OCI-LY1 (cell line): ENCODE data around the gene MBNL1.
A peak's percentile ranks its signal among the peaks of the same experiment; 100 is the strongest.

Experiments
- H2AFZ ChIP-seq: fragments of 200-600 bp; sonication (generic), shearing (Covaris generic); 2 replicates; pipeline ENCODE4 v1.6.0; 2014; ENCODE audit warnings: antibody characterized with exemption, mild to moderate bottlenecking, low read length
- H3F3A ChIP-seq: fragments of 200-600 bp; sonication (generic), shearing (Covaris generic); 2 replicates; pipeline ENCODE4 v1.6.0; 2014; ENCODE audit warnings: mild to moderate bottlenecking, antibody characterized with exemption, low read length, moderate library complexity; ENCODE audit not compliant: insufficient read depth
- H3K27ac ChIP-seq: fragments of 200-600 bp; sonication (generic); 2 replicates; pipeline ENCODE4 v1.5.1; 2014; ENCODE audit warnings: low read length, mixed run types, mild to moderate bottlenecking, low read depth; ENCODE audit not compliant: poor library complexity, severe bottlenecking
- H3K27me3 ChIP-seq: fragments of 200-600 bp; sonication (generic); 2 replicates; pipeline ENCODE4 v1.6.0; 2014; ENCODE audit warnings: antibody characterized with exemption, mild to moderate bottlenecking, low read length, moderate library complexity; ENCODE audit not compliant: insufficient read depth
- H3K36me3 ChIP-seq: fragments of 200-600 bp; sonication (generic); 2 replicates; pipeline ENCODE4 v1.6.1; 2014; ENCODE audit warnings: mild to moderate bottlenecking, antibody characterized with exemption, low read length, moderate library complexity, mixed read lengths; ENCODE audit not compliant: insufficient read depth
- H3K4me1 ChIP-seq: fragments of 200-600 bp; sonication (generic); 2 replicates; pipeline ENCODE4 v1.5.1; 2014; ENCODE audit warnings: mild to moderate bottlenecking, low read length, moderate library complexity; ENCODE audit not compliant: insufficient read depth, severe bottlenecking
- H3K4me2 ChIP-seq: fragments of 200-600 bp; sonication (generic), shearing (Covaris generic); 2 replicates; pipeline ENCODE4 v1.6.1; 2014; ENCODE audit warnings: low read length
- H3K4me3 ChIP-seq: fragments of 200-600 bp; sonication (generic); 2 replicates; pipeline ENCODE4 v1.5.1; 2014; ENCODE audit warnings: low read length, low read depth, mild to moderate bottlenecking, mixed read lengths; ENCODE audit not compliant: poor library complexity, severe bottlenecking
- H3K79me2 ChIP-seq: fragments of 200-600 bp; shearing (Covaris generic); 2 replicates; pipeline ENCODE4 v1.6.1; 2016; ENCODE audit warnings: mixed run types, low read length, mixed read lengths; ENCODE audit not compliant: insufficient read depth
- H3K9ac ChIP-seq: fragments of 200-600 bp; sonication (generic), shearing (Covaris generic); 2 replicates; pipeline ENCODE4 v1.6.1; 2014; ENCODE audit warnings: mild to moderate bottlenecking, low read length, mixed read lengths
- H3K9me2 ChIP-seq: fragments of 200-600 bp; sonication (generic), shearing (Covaris generic); 2 replicates; pipeline ENCODE4 v1.6.1; 2014; ENCODE audit warnings: low read depth, mild to moderate bottlenecking, low read length, mixed read lengths
- H3K9me3 ChIP-seq: fragments of 200-600 bp; shearing (Covaris generic); 2 replicates; pipeline ENCODE4 v1.6.1; 2014; ENCODE audit warnings: low read length, mixed read lengths
- H4K20me1 ChIP-seq: fragments of 200-600 bp; sonication (generic), shearing (Covaris generic); 2 replicates; pipeline ENCODE4 v1.6.0; 2016; ENCODE audit warnings: mild to moderate bottlenecking, low read length; ENCODE audit not compliant: insufficient read depth
- EZH2 ChIP-seq: fragments of 200-600 bp; sonication (generic), shearing (Covaris generic); IDR thresholded peaks from 2 replicates; pipeline ENCODE4 v1.8.0; 2017; ENCODE audit warnings: borderline replicate concordance, mixed run types, mild to moderate bottlenecking, antibody characterized with exemption, low read length, moderate library complexity, mixed read lengths
- TF ChIP-seq, protein P1 (sequence below): fragments of 200-600 bp; sonication (generic), shearing (Covaris generic); IDR thresholded peaks from 2 replicates; pipeline ENCODE4 v1.5.1; 2017; ENCODE audit warnings: mild to moderate bottlenecking, antibody characterized with exemption, low read length, moderate library complexity, mixed read lengths

Gene MBNL1

DNA sequence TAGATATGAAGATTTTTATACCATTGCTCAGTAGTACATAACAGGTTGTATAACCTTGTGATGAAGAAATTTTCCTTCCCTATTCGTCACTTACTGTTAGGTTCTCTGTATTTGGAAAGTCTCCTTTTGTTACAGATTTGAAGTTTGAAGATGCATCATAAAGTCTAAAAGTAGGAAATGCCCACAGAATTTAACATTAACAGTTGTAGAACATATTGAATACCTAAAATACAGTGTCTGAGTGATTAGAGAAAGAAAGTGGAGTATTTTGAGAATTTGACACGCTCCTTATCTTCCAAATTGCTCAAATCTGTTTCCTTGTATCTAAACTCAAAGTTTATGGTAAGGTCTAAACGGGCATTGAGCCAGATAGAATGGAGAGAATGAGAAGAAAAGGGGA lies 111.3 kb downstream of the MBNL1 start:
- Histone ChIP-seq H3K9ac (no peak overlapping the region), H3K9me3 (no peaks in the 10 kb centered on the region), H3K9me2 (no peaks in the 10 kb centered on the region), H3K27ac (peak overlapping the region; percentile 1), H4K20me1 (no peaks in the 10 kb centered on the region), H2AFZ (no peak overlapping the region), H3F3A (peaks cover 12% of the 10 kb centered on the region; the same call in 1 of the 2 replicates), H3K27me3 (no peaks in the 10 kb centered on the region), H3K79me2 (peaks cover 96% of the 10 kb centered on the region), H3K4me3 (no peak overlapping the region), H3K36me3 (peaks cover 35% of the 10 kb centered on the region), H3K4me1 (peaks cover 87% of the 10 kb centered on the region), H3K4me2 (no peak overlapping the region; the same call in 1 of the 2 replicates)
- TF ChIP-seq, protein P1, sequence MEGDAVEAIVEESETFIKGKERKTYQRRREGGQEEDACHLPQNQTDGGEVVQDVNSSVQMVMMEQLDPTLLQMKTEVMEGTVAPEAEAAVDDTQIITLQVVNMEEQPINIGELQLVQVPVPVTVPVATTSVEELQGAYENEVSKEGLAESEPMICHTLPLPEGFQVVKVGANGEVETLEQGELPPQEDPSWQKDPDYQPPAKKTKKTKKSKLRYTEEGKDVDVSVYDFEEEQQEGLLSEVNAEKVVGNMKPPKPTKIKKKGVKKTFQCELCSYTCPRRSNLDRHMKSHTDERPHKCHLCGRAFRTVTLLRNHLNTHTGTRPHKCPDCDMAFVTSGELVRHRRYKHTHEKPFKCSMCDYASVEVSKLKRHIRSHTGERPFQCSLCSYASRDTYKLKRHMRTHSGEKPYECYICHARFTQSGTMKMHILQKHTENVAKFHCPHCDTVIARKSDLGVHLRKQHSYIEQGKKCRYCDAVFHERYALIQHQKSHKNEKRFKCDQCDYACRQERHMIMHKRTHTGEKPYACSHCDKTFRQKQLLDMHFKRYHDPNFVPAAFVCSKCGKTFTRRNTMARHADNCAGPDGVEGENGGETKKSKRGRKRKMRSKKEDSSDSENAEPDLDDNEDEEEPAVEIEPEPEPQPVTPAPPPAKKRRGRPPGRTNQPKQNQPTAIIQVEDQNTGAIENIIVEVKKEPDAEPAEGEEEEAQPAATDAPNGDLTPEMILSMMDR = no peak
- TF ChIP-seq EZH2 = no peak

DNA sequence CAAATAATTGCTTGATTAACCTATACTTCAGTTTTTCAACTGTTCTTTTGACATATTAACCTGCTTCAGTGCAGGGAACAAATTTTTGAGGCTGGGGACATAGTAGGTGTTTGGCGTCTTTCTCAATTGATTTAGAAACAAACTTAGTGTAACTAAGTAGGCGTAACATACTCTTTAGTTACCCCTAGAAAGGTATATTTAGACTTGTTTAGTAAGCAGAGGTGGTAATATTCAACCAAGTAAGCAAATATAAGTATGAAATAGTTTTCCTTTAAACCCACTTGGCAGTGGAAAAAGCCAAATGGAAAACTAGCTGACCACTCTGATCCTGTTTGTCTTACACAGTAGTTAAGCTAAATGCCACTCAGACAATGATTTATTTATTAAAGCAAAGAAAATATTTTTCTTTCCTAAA lies 113.2 kb downstream of the MBNL1 start:
- Histone ChIP-seq H3K4me3 (no peak overlapping the region), H3K27ac (peak overlapping the region; percentile 8), H3K79me2 (peaks cover 100% of the 10 kb centered on the region)

DNA sequence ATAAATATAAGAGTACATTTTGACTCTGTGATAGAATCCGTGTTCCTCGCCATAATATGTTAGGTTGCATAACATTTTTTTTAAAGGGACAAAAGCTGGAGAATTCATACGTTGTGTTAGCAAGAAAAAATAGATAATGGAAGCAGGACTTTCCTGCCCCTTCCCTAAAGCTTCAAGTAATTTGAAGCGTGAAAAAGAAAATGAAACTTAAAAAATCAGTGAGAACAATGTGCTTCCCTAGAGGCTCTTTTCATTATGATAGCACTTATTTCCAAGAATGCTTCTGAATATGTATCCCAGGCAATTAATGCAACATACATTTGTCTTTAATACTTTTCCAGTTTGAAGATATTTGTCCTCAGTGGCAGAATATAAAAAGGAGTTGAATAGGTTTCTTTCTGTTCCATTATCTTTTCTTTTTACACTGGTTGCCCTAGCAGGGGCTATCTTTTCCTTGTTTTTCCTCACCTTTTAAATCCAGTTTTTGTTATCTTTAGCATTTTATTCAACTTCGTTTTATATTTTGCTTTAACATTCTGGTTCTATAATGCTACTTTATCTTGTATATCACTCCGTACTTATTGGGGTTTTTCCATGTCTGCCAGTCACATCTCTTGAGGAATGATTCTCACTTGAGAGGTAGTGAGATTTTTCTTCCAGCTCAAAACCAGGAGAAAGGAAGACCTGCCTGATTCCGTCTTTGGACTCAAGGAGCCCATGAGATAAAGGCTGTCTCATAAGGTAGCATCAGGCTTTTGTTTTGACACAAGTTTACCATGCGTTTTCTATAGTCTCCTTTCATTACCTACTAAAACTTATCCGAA lies 113.8 kb downstream of the MBNL1 start:
- TF ChIP-seq, protein P1 = no peak
- TF ChIP-seq EZH2 = no peak
- H2AFZ ChIP-seq = no peak overlapping the region
- H3K4me3 ChIP-seq = no peak overlapping the region
- H3K9me2 ChIP-seq = no peaks in the 10 kb centered on the region
- H3K4me1 ChIP-seq = peaks cover 80% of the 10 kb centered on the region
- H3K9me3 ChIP-seq = no peaks in the 10 kb centered on the region
- H3K27me3 ChIP-seq = no peaks in the 10 kb centered on the region
- H4K20me1 ChIP-seq = no peaks in the 10 kb centered on the region
- peak overlapping the region; percentile 23; the same call in 1 of the 2 replicates for H3K4me2 ChIP-seq
- no peak overlapping the region for H3K9ac ChIP-seq
- no peaks in the 10 kb centered on the region for H3F3A ChIP-seq
- peaks cover 31% of the 10 kb centered on the region for H3K36me3 ChIP-seq
- peaks cover 100% of the 10 kb centered on the region for H3K79me2 ChIP-seq
- H3K27ac ChIP-seq = peak overlapping the region; percentile 21

More for the DNA sequence above, 113.2 kb downstream of the MBNL1 start:
- no peaks in the 10 kb centered on the region for H4K20me1 ChIP-seq
- H3K9me3 ChIP-seq = no peaks in the 10 kb centered on the region
- H3K4me2 ChIP-seq = peak overlapping the region; percentile 26
- H3K36me3 ChIP-seq = peaks cover 34% of the 10 kb centered on the region
- H3K9me2 ChIP-seq = no peaks in the 10 kb centered on the region
- no peak overlapping the region; the same call in 1 of the 2 replicates for H3K9ac ChIP-seq
- no peaks in the 10 kb centered on the region for H3K27me3 ChIP-seq
- no peak overlapping the region for H2AFZ ChIP-seq
- TF ChIP-seq EZH2 = no peak
- TF ChIP-seq, protein P1 = no peak
- H3K4me1 ChIP-seq = peaks cover 85% of the 10 kb centered on the region
- 0 out of 2 replicates have a peak, but pooled peaks cover 2% of the 10 kb centered on the region for H3F3A ChIP-seq
